ENCODE measurements around the gene VSNL1.

The VSNL1 gene

GRCh38 chr2:17540093-17540812 lies at the start of gene VSNL1:
Gene VSNL1 (plus strand): TSS chr2:17540696. CDS start chr2:17592075, 51,379 bp downstream.
- DNase-seq (ENCODE audit: low read depth in 1 of 2, low spot score in 1 of 2): no peak

GRCh38 chr2:17495590-17495989 lies 44.9 kb upstream of the VSNL1 start:
- DNase-seq (ENCODE audit: low read depth in 1 of 2, low spot score in 1 of 2): no peak

- no peak for DNase-seq (ENCODE audit: low read depth in 1 of 2, low spot score in 1 of 2)
Measured at GRCh38 chr2:17497718-17498117, 42.8 kb upstream of the VSNL1 start.

- DNase-seq (ENCODE audit: low read depth in 1 of 2, low spot score in 1 of 2): no peak
Measured at GRCh38 chr2:17506736-17507616, 33.5 kb upstream of the VSNL1 start.

GRCh38 chr2:17515652-17516051 lies 24.8 kb upstream of the VSNL1 start:
- no peak for DNase-seq (ENCODE audit: low read depth in 1 of 2, low spot score in 1 of 2)

GRCh38 chr2:17517481-17518211 lies 22.9 kb upstream of the VSNL1 start:
- DNase-seq (ENCODE audit: low read depth in 1 of 2, low spot score in 1 of 2): no peak

GRCh38 chr2:17518212-17519154 lies 22.0 kb upstream of the VSNL1 start, which contains the start of gene RAD51AP2:
Gene RAD51AP2 (minus strand): TSS chr2:17518440. CDS start chr2:17518415, 25 bp downstream.
- DNase-seq (ENCODE audit: low read depth in 1 of 2, low spot score in 1 of 2): no peak

- no peak for DNase-seq (ENCODE audit: low read depth in 1 of 2, low spot score in 1 of 2)
Measured at GRCh38 chr2:17519486-17519885, 21.0 kb upstream of the VSNL1 start.

- no peak for DNase-seq (ENCODE audit: low read depth in 1 of 2, low spot score in 1 of 2)
Measured at GRCh38 chr2:17520761-17521160, 19.7 kb upstream of the VSNL1 start.

GRCh38 chr2:17521621-17522020 lies 18.9 kb upstream of the VSNL1 start:
- DNase-seq (ENCODE audit: low read depth in 1 of 2, low spot score in 1 of 2): no peak

GRCh38 chr2:17522303-17522702 lies 18.2 kb upstream of the VSNL1 start:
- no peak for DNase-seq (ENCODE audit: low read depth in 1 of 2, low spot score in 1 of 2)

- DNase-seq (ENCODE audit: low read depth in 1 of 2, low spot score in 1 of 2): no peak
Measured at GRCh38 chr2:17529771-17530170, 10.7 kb upstream of the VSNL1 start.

- no peak for DNase-seq (ENCODE audit: low read depth in 1 of 2, low spot score in 1 of 2)
Measured at GRCh38 chr2:17533546-17533945, 7.0 kb upstream of the VSNL1 start.

- DNase-seq (ENCODE audit: low read depth in 1 of 2, low spot score in 1 of 2): no peak
Measured at GRCh38 chr2:17536416-17536815, 4.1 kb upstream of the VSNL1 start.

GRCh38 chr2:17538022-17538843 lies 2.3 kb upstream of the VSNL1 start:
- no peak for DNase-seq (ENCODE audit: low read depth in 1 of 2, low spot score in 1 of 2)

- no peak for DNase-seq (ENCODE audit: low read depth in 1 of 2, low spot score in 1 of 2)
Measured at GRCh38 chr2:17538844-17539554, 1.5 kb upstream of the VSNL1 start.

- no peak for DNase-seq (ENCODE audit: low read depth in 1 of 2, low spot score in 1 of 2)
Measured at GRCh38 chr2:17539611-17540092, 844 bp upstream of the VSNL1 start.

GRCh38 chr2:17540813-17541530 lies 476 bp downstream of the VSNL1 start:
- DNase-seq (ENCODE audit: low read depth in 1 of 2, low spot score in 1 of 2): no peak
